AML-193 (cell line): Measurements from ENCODE around the gene NHLRC3.
"Not testable (repeated sequence)": the region's sequence is repeated elsewhere in the genome, so short reads cannot be mapped to it uniquely, and the experiment has no call there.

Experiments used
- DNase-seq, 2 experiments: peaks; one replicate each; lab custom pipeline; 2025; lab: John Stamatoyannopoulos, UW

The NHLRC3 gene

DNA sequence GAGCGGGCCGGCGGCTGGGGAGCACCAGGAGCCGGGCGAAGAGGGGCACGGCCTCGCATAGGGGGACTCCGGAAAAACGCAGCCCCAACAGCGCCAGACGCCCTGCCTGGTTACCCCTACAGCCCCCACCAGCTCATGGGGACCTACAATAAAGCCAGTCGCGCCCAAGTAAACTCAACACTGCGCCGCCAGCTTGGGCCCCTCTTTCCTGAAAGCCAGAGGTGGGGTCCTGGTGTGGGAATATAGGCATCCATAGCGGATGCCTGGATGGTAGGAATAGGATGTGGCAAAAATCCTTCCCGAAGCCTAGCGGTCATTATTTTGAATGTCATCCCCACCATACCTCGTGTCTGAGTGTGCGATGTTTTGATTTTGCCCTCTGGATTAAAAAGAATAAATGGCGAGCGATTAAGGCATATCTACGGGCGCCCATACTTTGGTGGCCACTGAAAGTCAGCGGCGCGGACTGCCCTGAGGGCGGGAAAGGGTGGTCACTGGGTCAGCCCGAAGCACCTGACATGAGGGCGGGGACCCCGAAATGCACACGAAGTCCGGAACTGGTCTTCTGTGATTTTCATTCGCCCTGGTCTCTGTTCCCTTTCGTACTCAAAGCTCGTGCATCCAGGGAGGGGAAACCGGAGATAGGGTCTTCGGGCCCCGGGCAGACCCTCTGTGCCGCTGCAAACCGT, at the start of gene NHLRC3, which contains the start of gene PROSER1:
Gene NHLRC3, plus strand, starts transcription at position 577 of the 689 bp plus-strand sequence. CDS start 184 bp downstream, outside the sequence.
Gene PROSER1, minus strand, starts transcription at position 210 of the 689 bp plus-strand sequence. CDS start 847 bp downstream, outside the sequence.
- DNase-seq, result peak; percentile 84 to 87

DNA sequence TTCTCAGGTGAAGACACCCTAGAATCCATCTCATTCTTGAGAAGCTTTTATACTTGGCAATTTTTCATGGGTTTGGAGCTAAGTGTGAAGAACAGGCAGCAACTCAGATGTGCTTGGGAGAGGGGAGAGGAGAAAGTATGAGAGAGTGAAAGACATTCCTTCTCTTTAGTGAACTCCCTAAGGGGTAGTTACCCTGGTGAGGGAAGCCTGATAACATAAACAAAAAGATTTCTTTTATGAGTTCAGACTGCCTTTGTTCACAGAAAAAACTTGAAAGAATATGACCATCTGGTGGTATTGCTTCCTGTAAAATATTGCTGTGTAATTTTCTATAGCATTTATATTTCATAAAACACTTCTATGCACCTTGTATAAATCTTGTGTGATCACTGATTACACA, 47.6 kb upstream of the NHLRC3 start, which contains the start of gene STOML3:
Gene STOML3, minus strand, starts transcription at position 139 of the 400 bp plus-strand sequence. Its CDS starts 110 bp downstream, at position 29.
- no peak for DNase-seq

- no peak for DNase-seq
These were observed 44.9 kb upstream of the NHLRC3 start for GRCh38 chr13:38993381-38993780.

- DNase-seq, result no peak
These were observed 39.5 kb upstream of the NHLRC3 start for GRCh38 chr13:38998739-38999138.

DNA sequence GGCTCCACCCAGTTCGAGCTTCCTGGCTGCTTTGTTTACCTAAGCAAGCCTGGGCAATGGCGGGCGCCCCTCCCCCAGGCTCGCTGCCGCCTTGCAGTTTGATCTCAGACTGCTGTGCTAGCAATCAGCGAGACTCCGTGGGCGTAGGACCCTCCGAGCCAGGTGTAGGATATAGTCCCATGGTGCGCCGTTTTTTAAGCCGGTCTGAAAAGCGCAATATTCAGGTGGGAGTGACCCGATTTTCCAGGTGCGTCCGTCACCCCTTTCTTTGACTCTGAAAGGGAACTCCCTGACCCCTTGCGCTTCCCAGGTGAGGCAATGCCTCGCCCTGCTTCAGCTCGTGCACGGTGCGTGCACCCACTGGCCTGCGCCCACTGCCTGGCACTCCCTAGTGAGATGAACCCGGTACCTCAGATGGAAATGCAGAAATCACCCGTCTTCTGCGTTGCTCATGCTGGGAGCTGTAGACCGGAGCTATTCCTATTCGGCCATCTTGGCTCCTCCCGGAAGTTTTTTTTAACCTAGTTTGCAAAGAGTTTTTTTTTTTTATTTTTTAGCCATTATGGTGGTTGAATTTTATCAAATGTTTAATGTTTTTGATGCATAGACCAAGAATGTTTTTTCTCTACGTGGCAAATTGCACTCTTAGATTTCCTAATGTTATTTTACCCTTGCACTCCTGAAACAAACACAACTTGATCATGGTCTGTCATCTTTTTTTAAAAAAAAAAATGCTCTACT, 31.7 kb upstream of the NHLRC3 start:
- DNase-seq, result not testable (repeated sequence)

DNA sequence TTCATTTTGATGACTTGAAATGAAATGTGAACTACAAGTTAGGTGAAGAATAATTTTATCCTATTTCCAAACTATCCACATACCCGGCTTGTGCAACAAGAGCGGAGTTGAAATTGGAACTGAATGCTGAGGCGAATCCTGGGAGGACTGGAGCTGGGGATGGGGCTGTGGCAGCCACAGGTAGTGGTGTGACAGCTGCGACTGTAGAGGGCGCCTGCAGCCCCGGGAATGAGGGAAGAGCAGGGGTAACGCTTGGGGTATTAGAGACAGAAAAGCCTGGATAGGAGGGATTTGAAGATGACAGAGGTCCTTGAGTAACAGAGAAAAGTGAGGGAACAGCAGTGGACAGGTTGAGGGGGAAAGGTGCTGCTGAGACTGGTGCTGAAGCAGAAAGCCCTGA, 25.6 kb upstream of the NHLRC3 start:
- DNase-seq, result no peak

DNA sequence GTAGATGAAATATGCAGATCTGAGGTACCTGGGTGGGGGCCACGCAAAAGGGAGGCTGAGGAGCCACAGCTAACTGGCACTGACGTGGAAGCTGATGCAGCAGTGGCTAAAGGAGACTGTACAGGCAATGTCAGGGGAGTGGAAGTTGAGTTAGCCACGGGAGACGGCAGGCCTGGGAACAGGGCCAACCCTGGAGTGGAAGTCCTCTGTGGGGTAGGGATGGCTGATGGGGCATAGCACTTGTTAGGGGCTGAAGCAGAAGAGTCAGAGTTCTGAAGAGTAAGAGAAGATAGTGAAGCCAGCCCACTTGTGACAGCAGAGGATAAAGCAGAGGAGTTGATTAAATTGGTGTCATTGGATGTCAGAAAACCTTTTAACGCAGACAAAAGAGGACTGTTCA, 24.8 kb upstream of the NHLRC3 start:
- no peak for DNase-seq

DNA sequence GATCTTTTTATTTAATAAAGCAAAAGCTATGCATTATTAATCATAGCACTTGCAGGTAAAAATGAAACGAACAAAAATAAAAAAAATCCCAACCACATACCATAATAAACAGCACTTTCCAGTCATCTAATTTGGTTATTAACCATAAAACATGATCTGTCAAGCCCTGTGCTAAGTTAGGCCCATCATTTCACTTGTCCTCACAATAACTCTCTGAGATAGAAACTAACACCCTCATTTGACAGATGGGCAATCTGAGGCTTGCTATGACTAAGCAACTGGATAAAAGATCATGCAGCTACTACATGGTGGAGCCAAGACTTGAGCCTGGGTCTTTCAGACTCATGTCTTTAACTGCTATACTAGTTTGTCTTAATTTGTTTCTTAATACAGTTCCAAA, 22.2 kb upstream of the NHLRC3 start:
- no peak for DNase-seq

GRCh38 chr13:39016787-39017186, 21.5 kb upstream of the NHLRC3 start:
- DNase-seq, result peak; percentile 27 to 28

- no peak for DNase-seq
These were observed 17.3 kb upstream of the NHLRC3 start for GRCh38 chr13:39020853-39021462.

DNA sequence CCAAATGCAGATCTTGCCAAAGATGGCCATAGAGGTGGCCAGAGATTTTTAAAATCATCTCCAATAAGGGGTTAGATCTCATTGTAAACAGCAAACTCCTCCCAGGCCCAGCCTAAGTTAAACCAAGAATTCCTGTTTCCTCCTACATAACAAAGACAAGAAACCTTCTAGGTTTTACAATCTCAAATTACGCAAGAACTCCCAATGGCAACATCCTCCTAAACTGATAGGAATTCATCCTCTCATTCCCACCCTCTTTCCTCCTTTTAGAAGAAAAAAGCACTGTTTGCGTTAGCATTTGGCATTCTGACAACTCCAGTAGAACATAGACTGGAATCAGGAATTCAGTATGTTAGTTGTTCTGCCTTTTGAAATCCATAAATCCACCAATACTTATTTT, 14.9 kb upstream of the NHLRC3 start:
- no peak for DNase-seq

DNA sequence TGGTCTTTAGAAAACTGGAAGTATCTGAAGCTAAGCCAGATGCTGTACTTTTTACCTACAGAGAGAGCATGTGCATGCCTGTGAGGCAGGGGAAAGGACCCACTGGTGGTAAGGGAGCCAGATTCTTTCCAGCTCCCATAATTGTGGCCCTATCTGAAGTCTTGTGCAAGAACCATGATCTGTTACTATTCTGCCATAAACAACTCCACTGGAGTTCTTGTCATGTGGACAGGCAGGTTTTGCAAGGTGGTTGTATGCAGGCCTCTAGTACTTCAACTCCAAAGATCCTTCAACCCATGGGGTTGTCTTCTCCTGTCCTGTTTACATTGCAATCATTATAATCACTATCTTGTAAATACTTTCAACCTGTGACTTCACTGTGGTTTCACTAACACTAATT, 14.5 kb upstream of the NHLRC3 start:
- no peak for DNase-seq

DNA sequence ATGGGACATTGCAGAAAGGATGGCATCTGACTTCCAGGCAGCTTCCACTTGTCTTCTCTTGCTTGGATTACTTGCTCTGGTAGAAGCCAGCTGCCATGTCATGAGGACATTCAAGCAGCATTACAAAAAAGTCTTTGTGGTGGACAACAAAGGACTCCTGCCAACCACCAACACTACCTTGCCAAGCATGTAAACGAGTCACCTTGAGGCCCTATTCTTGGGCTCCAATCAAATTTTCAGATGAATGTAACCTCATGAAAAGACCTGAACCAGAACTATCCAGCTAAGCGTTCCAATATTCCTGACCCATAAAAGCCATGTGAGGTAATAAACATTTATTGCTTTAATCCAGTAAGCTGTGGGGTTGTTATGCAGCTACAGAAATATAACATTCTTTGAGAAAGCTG, 12.8 kb upstream of the NHLRC3 start:
- no peak for DNase-seq

DNA sequence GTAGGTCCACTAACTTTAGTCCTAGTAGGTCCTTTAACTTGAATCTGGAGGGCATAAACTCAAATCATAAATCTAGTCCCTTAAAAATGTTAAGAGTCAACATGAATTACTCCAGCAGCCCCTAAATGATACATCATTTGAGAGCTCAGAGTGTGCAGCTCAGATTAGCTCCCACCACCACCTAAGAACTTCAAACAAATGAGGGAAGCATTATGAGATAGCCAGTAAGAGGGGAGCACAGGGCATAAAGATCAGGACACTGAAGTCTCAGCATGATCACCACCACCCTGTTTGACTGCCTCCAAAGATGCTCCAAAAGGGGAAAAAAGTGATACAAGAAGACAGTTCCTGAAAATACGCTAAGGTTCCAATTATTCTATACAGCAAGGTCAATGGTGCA, 6.1 kb upstream of the NHLRC3 start:
- DNase-seq, result no peak

- peak in 1 of 2 experiments; percentile 40 for DNase-seq
These were observed 4.2 kb upstream of the NHLRC3 start for GRCh38 chr13:39034085-39034484.

- DNase-seq, result no peak
These were observed 3.1 kb upstream of the NHLRC3 start for GRCh38 chr13:39035204-39035603.

- DNase-seq, result no peak
These were observed 2.5 kb upstream of the NHLRC3 start for GRCh38 chr13:39035799-39036198.

DNA sequence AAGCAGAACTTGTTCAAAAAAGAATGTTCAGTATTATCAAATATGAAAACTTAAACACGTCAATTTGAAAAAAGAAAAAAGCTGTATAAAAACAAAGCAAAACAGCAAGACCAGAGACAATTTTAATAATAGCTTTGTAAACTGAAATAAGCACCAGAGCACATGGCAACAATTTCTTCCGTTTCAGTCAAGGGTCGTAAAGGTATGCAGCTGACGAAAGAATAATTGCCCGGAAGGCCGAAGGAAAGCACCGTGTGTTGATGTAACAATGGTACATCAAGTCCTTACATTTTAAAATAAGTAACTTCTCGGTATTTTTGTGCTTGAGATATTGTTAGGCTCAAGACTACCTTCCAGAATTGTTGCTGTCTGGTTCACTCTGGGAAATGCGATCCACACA, 2.0 kb upstream of the NHLRC3 start:
- peak in 1 of 2 experiments; percentile 14 for DNase-seq

- DNase-seq, result no peak
These were observed 811 bp upstream of the NHLRC3 start for GRCh38 chr13:39037410-39037879.

- DNase-seq, result peak; percentile 41 to 55
These were observed 344 bp downstream of the NHLRC3 start for GRCh38 chr13:39038569-39039030.

GRCh38 chr13:39039041-39039440, 785 bp downstream of the NHLRC3 start:
- DNase-seq, result peak; percentile 41 to 55

GRCh38 chr13:39040206-39040605, 1.9 kb downstream of the NHLRC3 start:
- peak; percentile 43 to 67 for DNase-seq
